K562 (cell line): ENCODE data around the gene PDE4A. TPM values are rescaled to one million over a fixed set of nuclear protein-coding genes. Genes with fewer than 3 reads are reported as not detected.

Source experiments
- ATAC-seq: fragments of 200-7000 bp; cut with Tn5 transposase; 3 replicates; pipeline ENCODE4 v1.9.1; 2020; ENCODE audit warnings: moderate library complexity
- BruUV-seq: library from RNA; stranded (reverse); fragments of 400-500 nt; replicated peaks from 2 replicates; lab custom pipeline; 2021; lab: Mats Ljungman, UMichigan
- CTCF ChIA-PET: fragments of 300-600 bp; formaldehyde crosslinking; extraction: SDS; loops from one replicate; lab custom pipeline; 2021; ENCODE audit warnings: low intra/inter-chr PET ratio; lab: Yijun Ruan, JAX
- POLR2A ChIA-PET: fragments of 300-600, 350-650 bp; sonication (Branson Sonifier 250); formaldehyde crosslinking; extraction: SDS; loops from one replicate; lab custom pipeline; 2021; ENCODE audit warnings: antibody characterized with exemption, inconsistent platforms; lab: Yijun Ruan, JAX
- DNase-seq, 4 experiments: peaks; one replicate each; pipeline versions ENCODE4 v3.0.0 to v3.0.0-alpha.2; 2011 to 2018; ENCODE audit warnings: low spot score in 3 of 4, mixed read lengths in 3 of 4; ENCODE audit errors: extremely low read depth in 1 of 4
- FAIRE-seq: peaks from 2 replicates; lab custom pipeline; 2011; peaks lifted over from hg19 to GRCh38; lab: Jason Lieb, UNC
- H2AFZ ChIP-seq: 2 replicates; pipeline ENCODE4 v1.6.0; 2011; ENCODE audit warnings: low read depth, low read length, control low read depth, inconsistent platforms
- H3K27ac ChIP-seq: fragments of 200-600 bp; 3 replicates; pipeline ENCODE4 v1.8.0; 2011; ENCODE audit warnings: low read depth, mild to moderate bottlenecking, control low read depth, inconsistent platforms, low read length, moderate library complexity, mixed read lengths; ENCODE audit errors: extremely low read depth
- H3K27me3 ChIP-seq, 2 experiments: fragments of 300-600 bp in 1 of 2; 2 replicates in 1 of 2; 3 replicates in 1 of 2; pipeline versions ENCODE4 v1.6.0 to v1.8.0; 2011; ENCODE audit warnings: inconsistent platforms in 2 of 2, low read length in 2 of 2, mild to moderate bottlenecking in 1 of 2, mixed read lengths in 1 of 2, moderate library complexity in 1 of 2; ENCODE audit not compliant: control insufficient read depth in 2 of 2, insufficient read depth in 2 of 2
- H3K36me3 ChIP-seq: fragments of 300-600 bp; 3 replicates; pipeline ENCODE4 v1.8.0; 2011; ENCODE audit warnings: mild to moderate bottlenecking, low read length, inconsistent platforms; ENCODE audit not compliant: control insufficient read depth, insufficient read depth
- H3K4me1 ChIP-seq, 2 experiments: fragments of 200-600 bp in 1 of 2; replicated peaks in 1 of 2; 2 replicates in 1 of 2; 3 replicates in 1 of 2; pipeline versions ENCODE4 v1.5.1 to v1.8.0; 2011; ENCODE audit warnings: inconsistent platforms in 2 of 2, low read length in 2 of 2, mild to moderate bottlenecking in 1 of 2, mixed read lengths in 1 of 2, moderate library complexity in 1 of 2; ENCODE audit not compliant: control insufficient read depth in 2 of 2, insufficient read depth in 2 of 2
- H3K4me2 ChIP-seq: 2 replicates; pipeline ENCODE4 v1.6.1; 2011; ENCODE audit warnings: low read length, control low read depth, inconsistent platforms, mixed read lengths; ENCODE audit not compliant: insufficient read depth
- H3K4me3 ChIP-seq: fragments of 200-600 bp; sonication (generic), shearing (Covaris generic); 2 replicates; pipeline ENCODE4 v1.5.1; 2016; ENCODE audit warnings: control low read depth, inconsistent platforms
- H3K79me2 ChIP-seq: fragments of 200-600 bp; 3 replicates; pipeline ENCODE4 v1.8.0; 2011; ENCODE audit warnings: low read length, inconsistent platforms; ENCODE audit not compliant: control insufficient read depth, insufficient read depth
- H3K9ac ChIP-seq, 2 experiments: 2 replicates each; pipeline versions ENCODE4 v1.6.0 to v1.6.1; 2011; ENCODE audit warnings: low read depth in 2 of 2, low read length in 2 of 2, control low read depth in 1 of 2, inconsistent platforms in 1 of 2, mild to moderate bottlenecking in 1 of 2, mixed read lengths in 1 of 2; ENCODE audit not compliant: insufficient read depth in 1 of 2
- H3K9me1 ChIP-seq: one replicate; pipeline ENCODE4 v1.6.0; 2011; ENCODE audit warnings: inconsistent platforms, mild to moderate bottlenecking, low read length, moderate library complexity; ENCODE audit not compliant: control insufficient read depth, insufficient read depth
- H3K9me3 ChIP-seq: replicated peaks from 2 replicates; pipeline ENCODE4 v1.5.1; 2011; ENCODE audit warnings: low read depth, low read length, inconsistent platforms; ENCODE audit not compliant: control insufficient read depth, insufficient read depth
- H4K20me1 ChIP-seq: replicated peaks from 2 replicates; pipeline ENCODE4 v1.6.1; 2011; ENCODE audit warnings: low read length, inconsistent platforms, mixed read lengths; ENCODE audit not compliant: control insufficient read depth, insufficient read depth
- BRF1 ChIP-seq: IDR thresholded peaks from 3 replicates; pipeline ENCODE4 v1.6.1; 2011; ENCODE audit warnings: borderline replicate concordance, mild to moderate bottlenecking; ENCODE audit not compliant: insufficient read length; ENCODE audit errors: extremely low read depth
- ELK3 ChIP-seq: fragments of 450-650 bp; formaldehyde crosslinking; IDR thresholded peaks from 2 replicates; pipeline ENCODE4 v1.4.0; 2020; ENCODE audit warnings: mild to moderate bottlenecking
- EZH2 ChIP-seq: IDR thresholded peaks from 2 replicates; pipeline ENCODE4 v1.6.1; 2012; ENCODE audit warnings: low read depth, mild to moderate bottlenecking, inconsistent platforms, low read length, borderline replicate concordance
- HIVEP1 ChIP-seq: fragments of 250-450 bp; sonication (Bioruptor Pico); IDR thresholded peaks from 2 replicates; pipeline ENCODE4 v1.4.0; 2020; ENCODE audit warnings: mild to moderate bottlenecking
- PTBP1 ChIP-seq: fragments of 200-400 bp; formaldehyde crosslinking; IDR thresholded peaks from 2 replicates; pipeline ENCODE4 v1.6.1; 2017; ENCODE audit warnings: low read depth, low read length
- RFX1 ChIP-seq: fragments of 450-650 bp; IDR thresholded peaks from 2 replicates; pipeline ENCODE4 v1.6.1; 2016; ENCODE audit warnings: mild to moderate bottlenecking, moderate library complexity
- SIN3B ChIP-seq: fragments of 450-650 bp; IDR thresholded peaks from 2 replicates; pipeline ENCODE4 v1.6.1; 2017; ENCODE audit warnings: low read depth, mild to moderate bottlenecking, moderate library complexity
- THRB ChIP-seq: fragments of 450-650 bp; formaldehyde crosslinking; conservative IDR thresholded peaks from 2 replicates; pipeline ENCODE4 v1.4.0; 2022; ENCODE audit warnings: mild to moderate bottlenecking, missing genetic modification characterization
- ZBTB40 ChIP-seq, 2 experiments: fragments of 450-650 bp in 1 of 2; sonication (generic) in 1 of 2; formaldehyde crosslinking in 1 of 2; IDR thresholded peaks; 2 replicates each; pipeline versions ENCODE4 v1.7.1 to v1.9.0; 2016 to 2022; ENCODE audit warnings: inconsistent platforms in 1 of 2, mild to moderate bottlenecking in 1 of 2, missing genetic modification reagents in 1 of 2
- ZNF232 ChIP-seq: sonication (generic); formaldehyde crosslinking; IDR thresholded peaks from 2 replicates; pipeline ENCODE4 v1.8.0; 2022; ENCODE audit warnings: mild to moderate bottlenecking, missing genetic modification reagents
- ZNF77 ChIP-seq: fragments of 250-450 bp; sonication (Bioruptor Pico); IDR thresholded peaks from 2 replicates; pipeline ENCODE4 v1.5.0; 2020
- WGBS: fragments of 100-300 bp; shearing (Covaris generic); methylation state at CpG from one replicate; pipeline ENCODE4 v1.1.6; 2016; ENCODE audit warnings: low coverage, mixed read lengths; ENCODE audit not compliant: insufficient coverage; ENCODE audit errors: missing lambda C conversion rate; 5-methylcytosine and 5-hydroxymethylcytosine counted together
- in situ Hi-C: fragments of 300-500 bp; cut with MboI; formaldehyde crosslinking; loops from 4 replicates; pipeline ENCODE4 v1.15.0; 2018; ENCODE audit warnings: inconsistent platforms, mixed read lengths
- intact Hi-C: fragments of 100-400 bp; cut with micrococcal nuclease; formaldehyde crosslinking; loops from 2 replicates; pipeline ENCODE4 v1.14.2; 2022
- polyA plus RNA-seq, 8 experiments: library from polyadenylated mRNA; depleted of rRNA in 4 of 8; stranded (reverse) in 5 of 8; unstranded in 3 of 8; fragments of >200 nt; fragmentation: Nextera tagmentation in 2 of 8; fragmentation: Illumina TruSeq in 1 of 8; extraction: Ambion mirVana in 2 of 8; extraction: Trizol in 1 of 8; gene quantifications; 2 replicates each; pipeline versions ENCODE4 v1.2.1 to v1.2.3, GENCODE V29; 2011 to 2014; ENCODE audit warnings: inconsistent platforms in 1 of 8, missing spikeins in 1 of 8
- total RNA-seq, 7 experiments: library from RNA; depleted of rRNA in 6 of 7; stranded (reverse); fragments of >200 nt in 6 of 7; fragmentation: Illumina TruSeq in 2 of 7; extraction: Trizol in 2 of 7; gene quantifications; 2 replicates each; pipeline versions ENCODE4 v1.2.1 to v1.2.3, GENCODE V29; 2011 to 2021; ENCODE audit warnings: low replicate concordance in 1 of 7

Gene PDE4A
- total and polyA plus RNA-seq, 9 of the 15 experiments (the other 6 are each of a cell fraction or from before 2014, with no cell fraction given): 0.66 to 26.9 (median 4.6) TPM

- Histone ChIP-seq H3K27ac (no peak overlapping the region), H3K4me2 (no peak overlapping the region), H3K27me3 (no peaks in the 10 kb centered on the region), H3K9ac (peak overlapping the region in 1 of 2 experiments; percentile 35; a peak in 1 of 4 replicates), H3K4me1 (peaks cover 0 to 4% of the 10 kb centered on the region in 2 experiments; a peak in 2 of 5 replicates), H2AFZ (no peak overlapping the region), H3K9me3 (no peaks in the 10 kb centered on the region), H3K9me1 (peaks cover 2% of the 10 kb centered on the region), H3K36me3 (peaks cover 50% of the 10 kb centered on the region; the same call in 2 of the 3 replicates), H3K4me3 (no peak overlapping the region), H3K79me2 (no peaks in the 10 kb centered on the region), H4K20me1 (0 out of 2 replicates have a peak, but pooled peaks cover 5% of the 10 kb centered on the region)
- ATAC-seq (no peak), DNase-seq (no peak), FAIRE-seq (no peak)
- POLR2A ChIA-PET: interaction anchor here (1.0 kb wide), 1 partner anchor 12 kb away, joined by 3 read pairs; no protein-coding TSS in a partner anchor
- 86% methylated on average over 5 of the region's 12 CpGs for WGBS
- in situ Hi-C loops: no loop called here
- BruUV-seq: no TSS peak
- CTCF ChIA-PET: no interaction called here
- intact Hi-C loops: no loop called here
- no peak for TF ChIP-seq EZH2
- no peak for TF ChIP-seq PTBP1
- no peak for TF ChIP-seq BRF1
- no peak for TF ChIP-seq ELK3 (CRISPR knock-in tag)
- TF ChIP-seq HIVEP1 (CRISPR knock-in tag): no peak
- TF ChIP-seq ZBTB40 (IDR thresholded peaks at IDR 0.05): no peak
- TF ChIP-seq ZBTB40 (CRISPR knock-in tag; IDR thresholded peaks at IDR 0.05): no peak
- no peak for TF ChIP-seq RFX1
- no peak for TF ChIP-seq THRB (CRISPR knock-in tag)
- TF ChIP-seq SIN3B: no peak
- no peak for TF ChIP-seq ZNF77 (CRISPR knock-in tag)
- no peak for TF ChIP-seq ZNF232 (CRISPR knock-in tag)
These were observed 47.8 kb downstream of the PDE4A start for GRCh38 chr19:10468133-10468532.
